HUDEP-2 (cell line): ENCODE data around the gene DZIP3.
A peak's percentile ranks its signal among the peaks of the same experiment; 100 is the strongest.

Source experiments
- DNase-seq, 76 experiments: peaks; one replicate each; lab custom pipeline; 2025; ENCODE audit not compliant: unreplicated experiment in 76 of 76; lab: John Stamatoyannopoulos, UW

The DZIP3 gene

GRCh38 chr3:108589081-108589997 is at the start of gene DZIP3, which contains the start of gene CIP2A:
Gene DZIP3 (plus strand): TSS chr3:108589722. CDS start chr3:108605407, 15,685 bp downstream.
Gene CIP2A (minus strand): TSS chr3:108589438. CDS start chr3:108589375, 63 bp downstream.
- DNase-seq, result peak in 75 of 76 experiments; percentile 14 to 87 (median 71)

- DNase-seq, result no peak
Measured at GRCh38 chr3:108546247-108546646, 43.3 kb upstream of the DZIP3 start.

- DNase-seq, result no peak
Measured at GRCh38 chr3:108546692-108547091, 42.8 kb upstream of the DZIP3 start.

GRCh38 chr3:108548304-108548703 is 41.2 kb upstream of the DZIP3 start:
- DNase-seq, result no peak

- no peak for DNase-seq
Measured at GRCh38 chr3:108548886-108549285, 40.6 kb upstream of the DZIP3 start.

- peak in 9 of 76 experiments; percentile 2 to 19 (median 10) for DNase-seq
Measured at GRCh38 chr3:108552267-108553159, 37.0 kb upstream of the DZIP3 start.

- DNase-seq, result no peak
Measured at GRCh38 chr3:108554229-108554628, 35.3 kb upstream of the DZIP3 start.

- no peak for DNase-seq
Measured at GRCh38 chr3:108554913-108555571, 34.5 kb upstream of the DZIP3 start.

- no peak for DNase-seq
Measured at GRCh38 chr3:108555966-108556581, 33.4 kb upstream of the DZIP3 start.

- DNase-seq, result no peak
Measured at GRCh38 chr3:108562565-108562964, 27.0 kb upstream of the DZIP3 start.

GRCh38 chr3:108564564-108564963 is 25.0 kb upstream of the DZIP3 start:
- no peak for DNase-seq

- DNase-seq, result no peak
Measured at GRCh38 chr3:108565506-108565905, 24.0 kb upstream of the DZIP3 start.

GRCh38 chr3:108566599-108566998 is 22.9 kb upstream of the DZIP3 start:
- DNase-seq, result no peak

- no peak for DNase-seq
Measured at GRCh38 chr3:108569336-108569735, 20.2 kb upstream of the DZIP3 start.

GRCh38 chr3:108578064-108578463 is 11.5 kb upstream of the DZIP3 start:
- no peak for DNase-seq

- DNase-seq, result peak in 1 of 76 experiments; percentile 13
Measured at GRCh38 chr3:108588601-108589000, 921 bp upstream of the DZIP3 start.

GRCh38 chr3:108589998-108590323 is 439 bp downstream of the DZIP3 start:
- DNase-seq, result no peak

- DNase-seq, result no peak
Measured at GRCh38 chr3:108590460-108590859, 938 bp downstream of the DZIP3 start.

GRCh38 chr3:108595321-108595720 is 5.8 kb downstream of the DZIP3 start:
- no peak for DNase-seq

GRCh38 chr3:108598375-108598774 is 8.9 kb downstream of the DZIP3 start:
- peak in 45 of 76 experiments; percentile 0 to 70 (median 21) for DNase-seq
